ENCODE results near the gene NTMT1. TPM values are rescaled to one million over a fixed set of nuclear protein-coding genes. Genes with fewer than 3 reads are reported as not detected.

NTMT1 gene
- total and polyA plus RNA-seq, 10 of the 15 experiments (the other 5 are each of a cell fraction or from before 2014, with no cell fraction given), result 12.8 to 85.4 (median 39.3) TPM

GRCh38 chr9:129601082-129601674, 24.8 kb upstream of the NTMT1 start:
- TF ChIP-seq EZH2 (IDR thresholded peaks at IDR 0.05; ENCODE audit: borderline replicate concordance, control insufficient read depth, low read depth, low read length), result no peak
- TF ChIP-seq FOXM1 (IDR thresholded peaks at IDR 0.05; ENCODE audit: low read depth, low read length), result no peak
- no peak for TF ChIP-seq NR2C2 (IDR thresholded peaks at IDR 0.05; ENCODE audit: borderline replicate concordance, control insufficient read depth, insufficient read length, low read depth)
- no peak for TF ChIP-seq ZBTB33 (IDR thresholded peaks at IDR 0.05)
- TF ChIP-seq RAD21 (IDR thresholded peaks at IDR 0.05; ENCODE audit: insufficient read depth, low read depth, low read length), result no peak
- no peak for TF ChIP-seq CHD1 (IDR thresholded peaks at IDR 0.05; ENCODE audit: low read depth, low read length)
- TF ChIP-seq IRF4 (IDR thresholded peaks at IDR 0.05; ENCODE audit: low read depth, low read length), result no peak
- no peak for TF ChIP-seq MLLT1 (IDR thresholded peaks at IDR 0.05)
- no peak for TF ChIP-seq SMARCA5 (IDR thresholded peaks at IDR 0.05)
- no peak for TF ChIP-seq HDAC6 (IDR thresholded peaks at IDR 0.05; ENCODE audit: unreplicated experiment)
- no peak for TF ChIP-seq RB1 (IDR thresholded peaks at IDR 0.05; ENCODE audit: borderline replicate concordance)
- TF ChIP-seq ZNF24 (IDR thresholded peaks at IDR 0.05), result no peak
- TF ChIP-seq BACH1 (IDR thresholded peaks at IDR 0.05; ENCODE audit: borderline replicate concordance), result no peak
- H3K36me3 ChIP-seq (ENCODE audit: control insufficient read depth in 2 of 2, insufficient read depth in 2 of 2, low read length in 1 of 2), result no peaks in the 10 kb centered on the region
- no peaks in the 10 kb centered on the region for H3K27me3 ChIP-seq (replicated peaks in 1 of 2; ENCODE audit: control insufficient read depth in 2 of 2, insufficient read depth in 2 of 2, low read length in 1 of 2)
- CTCF ChIA-PET, result interaction anchor here (0.6 to 1.3 kb wide), 5 partner anchors 23 to 463 kb away, joined by 3 to 4 read pairs (median 3); partner anchors contain the start of gene NTMT1
- H3K9me3 ChIP-seq (replicated peaks; ENCODE audit: control insufficient read depth, insufficient read depth, low read length), result no peaks in the 10 kb centered on the region
- 67% methylated on average over 9 of the region's 9 CpGs for WGBS (ENCODE audit: insufficient coverage, insufficient replicate concordance, low lambda C conversion rate, missing lambda C conversion rate)
- ATAC-seq, result no peak
- no peak for FAIRE-seq
- no TSS peak for BruUV-seq (replicated peaks)
- no peak overlapping the region for H2AFZ ChIP-seq (ENCODE audit: control insufficient read depth, low read depth, low read length)
- peaks cover 17% of the 10 kb centered on the region for H3K4me1 ChIP-seq (ENCODE audit: control insufficient read depth, insufficient read depth, low read length)
- no peaks in the 10 kb centered on the region for H4K20me1 ChIP-seq (ENCODE audit: control insufficient read depth, insufficient read depth)
- SMC1A ChIA-PET (ENCODE audit: uncharacterized antibody, unreplicated experiment), result interaction anchor here (1.3 kb wide), 1 partner anchor 462 kb away, joined by 4 read pairs; no protein-coding TSS in a partner anchor
- no peak overlapping the region for H3K27ac ChIP-seq (ENCODE audit: control insufficient read depth, insufficient read depth)
- H3K9ac ChIP-seq (ENCODE audit: control insufficient read depth, insufficient read depth, low read length), result no peak overlapping the region
- RAD21 ChIA-PET (ENCODE audit: unreplicated experiment), result interaction anchor here (0.6 to 1.4 kb wide), 2 partner anchors 31 to 459 kb away, joined by 4 read pairs; no protein-coding TSS in a partner anchor
- POLR2A ChIA-PET, result interaction anchor here (1.1 kb wide), 1 partner anchor 26 kb away, joined by 3 read pairs; no protein-coding TSS in a partner anchor
- no peaks in the 10 kb centered on the region for H3K79me2 ChIP-seq (ENCODE audit: control insufficient read depth, insufficient read depth, low read length)
- no peak for DNase-seq (ENCODE audit: low read depth, low spot score)
- intact Hi-C loops (cut with micrococcal nuclease; ENCODE audit: unreplicated experiment) (loop anchor here (10.0 kb wide), 1 partner anchor 116 kb away; no protein-coding TSS in a partner anchor), in situ Hi-C loops (cut with MboI) (no loop called here)
- no peak overlapping the region for H3K4me2 ChIP-seq (ENCODE audit: control insufficient read depth, insufficient read depth)
- no peak overlapping the region for H3K4me3 ChIP-seq

All from GM12878 (cell line).